HG03097 (cell line): ENCODE results near the gene ADCYAP1R1.
"Not testable (repeated sequence)": the region's sequence is repeated elsewhere in the genome, so short reads cannot be mapped to it uniquely, and the experiment has no call there.

Experiments
- ATAC-seq: cut with Tn5 transposase; IDR thresholded peaks from one replicate; pipeline ENCODE4 v1.9.1; 2021; ENCODE audit not compliant: unreplicated experiment, low FRiP score

Gene ADCYAP1R1

GRCh38 chr7:31123726-31124125 lies 71.6 kb downstream of the ADCYAP1R1 start:
- ATAC-seq: no peak

GRCh38 chr7:31125171-31125570 lies 73.1 kb downstream of the ADCYAP1R1 start:
- ATAC-seq: no peak

DNA sequence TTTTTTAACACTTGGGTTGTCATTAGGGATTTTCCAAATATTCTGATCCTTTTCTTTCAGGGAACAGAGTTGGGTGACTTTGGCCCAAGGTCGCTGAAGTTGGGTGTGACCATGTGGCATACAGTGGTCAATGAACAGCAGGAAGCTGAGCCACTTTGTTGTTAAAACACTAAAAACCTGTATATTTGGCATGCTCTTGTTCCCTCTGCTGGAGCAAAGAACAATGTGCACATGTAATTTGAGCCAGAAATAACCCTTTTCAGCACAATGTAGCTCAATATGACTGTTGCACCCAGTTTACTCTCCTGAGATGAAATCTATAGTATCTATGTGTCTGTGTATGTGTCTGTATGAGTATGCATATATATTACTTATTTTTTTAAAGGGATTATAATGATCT lies 74.9 kb downstream of the ADCYAP1R1 start:
- ATAC-seq: no peak

DNA sequence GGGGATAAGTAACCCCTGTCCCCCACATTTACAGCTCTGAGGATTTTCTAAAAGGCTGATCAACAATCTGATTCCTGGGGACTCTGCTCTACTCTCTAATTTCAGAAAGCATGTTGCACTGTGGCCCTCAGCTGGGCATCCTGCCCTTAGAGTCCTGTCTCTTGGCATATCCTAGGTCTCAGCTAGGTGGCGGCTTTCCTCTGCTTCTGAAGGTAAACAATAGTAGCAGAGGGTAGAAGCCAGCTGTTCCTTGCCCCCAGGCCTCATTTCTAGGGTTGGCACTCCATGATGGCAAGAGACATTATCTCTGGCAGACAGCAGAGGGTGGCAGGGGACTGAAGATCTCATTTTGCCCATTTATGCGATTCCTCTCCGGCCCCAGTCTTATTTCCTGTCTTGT lies 77.0 kb downstream of the ADCYAP1R1 start:
- ATAC-seq: no peak

DNA sequence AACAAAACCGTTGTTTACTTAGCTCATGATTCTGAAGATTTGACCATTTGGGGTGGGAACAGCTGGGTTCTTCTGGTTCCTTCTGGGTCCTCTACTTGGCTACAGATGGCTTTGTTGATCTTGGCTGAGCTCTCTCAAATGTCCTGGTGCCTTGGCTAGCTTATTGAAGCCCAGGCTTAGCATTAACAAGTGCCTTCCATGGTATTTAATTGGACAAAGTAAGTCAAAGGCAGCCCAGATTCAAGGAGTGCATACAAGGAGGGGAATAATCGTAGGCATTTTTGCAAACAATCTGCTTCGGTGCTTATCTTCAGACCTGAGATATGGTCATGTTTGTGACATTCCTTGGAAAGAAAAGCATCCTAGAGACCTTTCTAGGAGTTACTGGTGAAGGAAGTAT lies 81.4 kb downstream of the ADCYAP1R1 start:
- no peak for ATAC-seq

DNA sequence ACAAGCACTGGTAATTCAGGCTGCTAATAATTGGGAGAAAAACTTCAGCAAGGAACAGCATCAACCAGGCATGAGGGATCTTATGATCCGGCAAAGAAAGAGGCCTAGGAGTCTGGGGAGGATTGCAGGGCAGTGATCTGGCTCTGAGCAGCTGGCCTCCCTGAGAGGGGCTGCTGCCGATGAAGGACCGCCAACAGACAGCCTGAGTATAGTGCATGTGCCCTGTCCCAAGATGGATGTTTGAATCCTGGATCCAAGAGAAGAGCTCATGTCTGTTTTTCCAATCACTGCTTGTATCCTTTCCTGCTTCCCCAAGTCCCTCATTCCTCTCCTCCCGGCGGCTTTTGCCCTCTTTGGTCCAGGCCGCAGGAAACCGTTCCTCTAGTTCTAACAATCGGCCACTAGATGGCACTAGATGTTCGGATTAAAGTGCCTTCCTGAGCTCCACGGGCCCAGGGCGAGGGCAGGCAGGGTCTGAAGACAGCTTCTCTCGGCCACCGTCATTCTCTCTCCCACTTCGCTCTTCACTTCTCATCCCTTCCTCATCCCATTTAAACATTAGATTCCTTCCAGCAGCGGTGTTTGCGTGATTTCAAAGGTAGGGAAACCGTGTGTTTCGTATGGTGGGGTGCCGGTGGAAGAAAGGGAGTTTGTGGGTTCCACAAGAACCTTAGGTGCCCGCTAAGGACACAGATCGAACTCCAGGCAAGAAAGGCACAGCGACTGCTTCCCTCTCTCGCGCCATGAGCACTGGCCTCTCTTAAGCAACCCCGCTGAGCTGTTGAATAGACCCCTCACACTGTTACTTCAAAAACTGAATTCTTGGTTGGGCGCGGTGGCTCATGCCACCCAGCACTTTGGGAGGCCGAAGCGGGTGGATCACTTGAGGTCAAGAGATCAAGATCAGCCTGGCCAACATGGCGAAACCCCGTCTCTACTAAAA lies 82.4 kb downstream of the ADCYAP1R1 start:
- no peak for ATAC-seq

GRCh38 chr7:31137234-31137633 lies 85.1 kb downstream of the ADCYAP1R1 start:
- ATAC-seq: no peak

DNA sequence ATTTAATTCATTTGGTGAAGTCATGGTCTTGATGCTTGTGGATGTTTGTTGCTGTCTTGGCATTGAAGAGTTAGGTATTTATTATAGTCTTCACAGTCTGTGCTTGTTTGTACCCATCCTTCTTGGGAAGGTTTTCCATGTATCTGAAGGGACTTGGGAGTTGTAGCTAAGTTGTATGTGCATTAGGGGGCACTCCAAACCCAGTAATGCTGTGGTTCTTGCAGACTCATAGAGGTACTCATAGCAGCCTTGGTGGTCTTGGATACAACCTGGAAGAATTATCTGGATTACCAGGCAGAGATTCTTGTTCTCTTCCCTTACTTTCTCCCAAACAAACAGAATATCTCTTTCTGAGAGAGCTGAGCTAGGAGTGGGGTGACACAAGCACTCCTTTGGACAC lies 93.2 kb downstream of the ADCYAP1R1 start:
- ATAC-seq: no peak

DNA sequence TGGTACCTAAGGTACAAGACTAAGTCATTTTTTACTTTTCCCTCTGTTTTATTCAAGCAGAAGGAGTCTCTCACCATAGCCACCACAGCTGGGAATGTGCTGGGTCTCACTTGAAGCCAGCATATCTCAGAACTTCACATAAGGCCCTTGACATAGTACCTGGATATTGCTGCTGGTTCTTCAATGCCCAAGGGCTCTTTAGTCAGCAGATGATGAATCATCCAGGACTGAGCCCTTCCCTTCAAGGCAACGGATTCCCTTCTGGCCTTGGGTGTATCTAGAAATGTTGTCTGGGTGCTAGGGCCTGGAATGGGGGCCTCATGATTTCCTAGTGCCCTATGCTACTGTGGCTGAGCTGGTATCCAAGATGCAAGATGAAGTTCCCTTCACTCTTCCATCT lies 93.9 kb downstream of the ADCYAP1R1 start:
- ATAC-seq: no peak

DNA sequence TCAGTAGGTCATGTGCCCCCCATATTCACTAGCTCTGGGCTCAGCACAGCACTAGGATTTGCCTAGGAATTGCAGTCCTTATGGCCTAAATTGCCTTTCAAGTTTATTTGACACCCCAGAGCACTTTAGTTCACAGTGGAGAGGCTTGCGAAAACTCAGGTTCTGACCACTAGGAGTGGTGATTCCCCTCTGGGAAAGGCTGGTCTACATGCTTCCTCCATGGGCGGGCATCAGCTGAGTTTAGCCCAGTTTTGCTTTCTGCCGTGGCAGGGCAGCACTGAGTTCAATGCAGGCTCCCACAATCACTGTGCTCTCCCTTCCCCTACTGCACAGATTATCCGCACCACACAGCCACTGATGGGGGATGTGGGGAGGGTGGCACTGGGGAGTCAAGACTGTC lies 94.4 kb downstream of the ADCYAP1R1 start:
- no peak for ATAC-seq

- no peak for ATAC-seq
Measured at GRCh38 chr7:31151849-31152248, 99.7 kb downstream of the ADCYAP1R1 start.

DNA sequence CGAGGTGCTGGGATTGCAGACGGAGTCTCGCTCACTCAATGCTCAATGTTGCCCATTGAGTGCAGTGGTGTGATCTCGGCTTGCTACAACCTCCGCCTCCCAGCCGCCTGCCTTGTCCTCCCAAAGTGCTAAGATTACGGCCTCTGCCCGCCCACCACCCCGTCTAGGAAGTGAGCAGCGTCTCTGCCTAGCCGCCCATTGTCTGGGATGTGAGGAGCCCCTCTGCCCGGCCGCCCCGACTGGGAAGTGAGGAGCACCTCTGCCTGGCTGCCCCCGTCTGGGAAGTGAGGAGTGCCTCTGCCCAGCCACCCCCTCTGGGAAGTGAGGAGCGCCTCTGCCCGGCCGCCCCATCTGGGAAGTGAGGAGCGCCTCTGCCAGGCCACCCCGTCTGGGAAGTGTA lies 101.2 kb downstream of the ADCYAP1R1 start:
- ATAC-seq: not testable (repeated sequence)

DNA sequence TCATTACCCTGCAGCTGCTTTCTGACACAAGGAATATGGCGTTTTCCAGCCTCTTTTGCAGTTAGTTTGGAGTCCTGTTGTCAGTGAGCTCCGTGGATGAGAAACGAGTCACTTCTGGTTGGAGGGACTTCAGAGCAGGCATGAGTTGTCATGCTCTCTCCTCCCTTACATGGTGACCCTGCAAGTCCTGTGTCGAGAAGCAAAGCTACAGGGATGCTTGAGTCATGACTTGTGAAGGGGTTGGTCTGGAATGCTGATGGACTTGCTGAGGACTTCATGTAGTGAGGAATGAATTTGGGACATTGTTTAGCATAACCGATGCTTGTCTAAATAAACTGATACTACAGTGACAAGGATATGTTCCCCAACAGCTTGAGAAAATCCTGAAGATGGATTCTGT lies 108.8 kb downstream of the ADCYAP1R1 start:
- ATAC-seq: no peak
